AG10803 (cell line): ENCODE results near the gene FBXW4.

Source experiments
- DNase-seq: peaks from one replicate; pipeline ENCODE4 v3.0.0; 2010; ENCODE audit warnings: low read depth
- H3K4me3 ChIP-seq: 2 replicates; pipeline ENCODE4 v1.5.1; 2011; ENCODE audit warnings: mild to moderate bottlenecking, low read length, control low read depth
- CTCF ChIP-seq: conservative IDR thresholded peaks from 2 replicates; pipeline ENCODE4 v1.5.1; 2011; ENCODE audit warnings: mild to moderate bottlenecking, low read length, control low read depth, inconsistent platforms

Gene FBXW4, protein sequence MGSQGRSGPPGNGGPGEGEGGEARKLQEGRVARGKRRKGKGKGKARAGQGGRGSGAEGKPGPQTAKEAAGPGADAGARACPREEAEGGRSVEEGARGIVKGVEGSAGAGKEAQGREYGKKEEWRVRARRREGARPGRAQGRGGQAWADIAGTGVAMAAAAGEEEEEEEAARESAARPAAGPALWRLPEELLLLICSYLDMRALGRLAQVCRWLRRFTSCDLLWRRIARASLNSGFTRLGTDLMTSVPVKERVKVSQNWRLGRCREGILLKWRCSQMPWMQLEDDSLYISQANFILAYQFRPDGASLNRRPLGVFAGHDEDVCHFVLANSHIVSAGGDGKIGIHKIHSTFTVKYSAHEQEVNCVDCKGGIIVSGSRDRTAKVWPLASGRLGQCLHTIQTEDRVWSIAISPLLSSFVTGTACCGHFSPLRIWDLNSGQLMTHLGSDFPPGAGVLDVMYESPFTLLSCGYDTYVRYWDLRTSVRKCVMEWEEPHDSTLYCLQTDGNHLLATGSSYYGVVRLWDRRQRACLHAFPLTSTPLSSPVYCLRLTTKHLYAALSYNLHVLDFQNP

DNA sequence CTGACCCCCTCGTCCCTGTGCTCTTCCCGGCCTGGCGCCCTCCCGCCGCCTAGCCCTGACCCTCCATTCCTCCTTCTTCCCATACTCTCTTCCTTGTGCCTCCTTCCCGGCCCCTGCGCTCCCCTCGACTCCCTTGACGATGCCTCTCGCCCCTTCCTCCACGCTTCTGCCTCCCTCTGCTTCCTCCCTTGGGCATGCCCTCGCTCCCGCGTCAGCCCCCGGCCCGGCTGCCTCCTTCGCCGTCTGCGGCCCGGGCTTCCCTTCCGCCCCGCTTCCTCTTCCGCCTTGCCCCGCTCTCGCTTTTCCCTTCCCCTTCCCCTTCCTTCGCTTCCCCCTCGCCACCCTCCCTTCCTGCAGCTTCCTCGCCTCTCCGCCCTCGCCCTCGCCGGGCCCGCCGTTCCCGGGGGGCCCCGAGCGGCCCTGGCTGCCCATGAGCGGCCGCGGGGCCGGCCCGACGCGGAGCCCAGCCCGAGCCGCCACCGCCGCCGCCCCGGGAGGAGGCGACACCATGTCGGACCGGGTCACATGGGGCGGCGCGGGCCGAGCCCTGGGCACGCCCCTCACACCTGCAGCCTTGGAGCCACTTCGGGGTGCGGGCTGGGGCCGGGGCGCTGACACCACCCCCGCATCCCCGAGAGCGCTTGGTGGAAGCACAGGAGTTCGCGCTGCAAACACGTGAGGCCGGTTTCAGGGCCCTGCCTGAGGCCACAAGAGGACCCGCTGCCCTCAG is at the start of gene FBXW4:
FBXW4 (minus strand) TSS at position 497 of the 730 bp plus-strand sequence; CDS start at position 432, 65 bp downstream.
- H3K4me3 ChIP-seq = peak within 1 kb of the TSS; percentile 86
- no peak for TF ChIP-seq CTCF
- peak; percentile 38 for DNase-seq

DNA sequence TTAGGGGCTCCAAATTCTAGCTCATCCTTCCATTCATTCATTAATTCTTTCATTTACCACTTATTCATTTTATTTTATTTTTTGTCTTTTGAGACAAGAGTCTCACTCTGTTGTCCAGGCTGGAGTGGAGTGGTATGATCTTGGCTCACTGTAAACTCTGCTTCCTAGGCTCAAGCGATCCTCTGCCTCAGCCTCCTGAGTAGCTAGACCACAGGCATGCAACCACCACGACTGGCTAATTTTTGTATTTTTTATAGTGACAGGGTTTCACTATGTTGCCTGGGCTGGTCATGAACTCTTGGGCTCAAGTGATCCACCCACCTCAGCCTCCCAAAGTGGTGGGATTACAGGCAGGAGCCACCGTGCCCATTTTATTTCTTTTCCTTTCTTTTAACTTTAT is 49.3 kb upstream of the FBXW4 start:
- no peak for TF ChIP-seq CTCF
- DNase-seq = peak; percentile 2
- H3K4me3 ChIP-seq = no peak overlapping the region

- DNase-seq = no peak
- TF ChIP-seq CTCF = no peak
- H3K4me3 ChIP-seq = no peak overlapping the region
Observed at GRCh38 chr10:101741938-101742337, 47.0 kb upstream of the FBXW4 start.

GRCh38 chr10:101736666-101737065 is 41.7 kb upstream of the FBXW4 start:
- TF ChIP-seq CTCF = no peak
- DNase-seq = no peak
- no peak overlapping the region for H3K4me3 ChIP-seq

GRCh38 chr10:101732096-101732495 is 37.1 kb upstream of the FBXW4 start:
- no peak overlapping the region for H3K4me3 ChIP-seq
- no peak for TF ChIP-seq CTCF
- no peak for DNase-seq

DNA sequence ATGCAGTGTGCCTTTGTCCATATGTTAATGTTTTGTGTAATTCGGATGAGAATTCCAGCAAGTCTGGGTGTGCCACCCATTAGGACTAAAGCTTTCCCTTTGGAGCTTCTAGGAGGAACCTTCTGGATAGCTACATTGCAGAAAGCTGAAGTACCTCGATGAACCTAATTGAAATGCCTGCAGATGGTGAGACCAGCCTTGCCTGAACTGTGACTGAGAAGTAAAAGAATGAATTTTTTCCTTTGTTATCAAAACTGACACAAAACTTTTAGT is 31.1 kb upstream of the FBXW4 start:
- TF ChIP-seq CTCF = no peak
- no peak overlapping the region for H3K4me3 ChIP-seq
- DNase-seq = no peak
